Ishikawa (cell line): ENCODE measurements around the gene PRKCZ.

Experiments
- CEBPB ChIP-seq: IDR thresholded peaks from 2 replicates; pipeline ENCODE4 v1.6.1; 2012
- EGR1 ChIP-seq: IDR thresholded peaks from 2 replicates; pipeline ENCODE4 v1.6.1; 2012
- MAX ChIP-seq: IDR thresholded peaks from 2 replicates; pipeline ENCODE4 v1.6.1; 2012
- NFIC ChIP-seq: IDR thresholded peaks from 2 replicates; pipeline ENCODE4 v1.6.1; 2012
- RAD21 ChIP-seq: IDR thresholded peaks from 2 replicates; pipeline ENCODE4 v1.6.1; 2012; ENCODE audit warnings: low read depth

- TF ChIP-seq MAX (no peak), NFIC (no peak), RAD21 (no peak), EGR1 (no peak), CEBPB (no peak)
These were observed 2.5 kb downstream of the PRKCZ start for GRCh38 chr1:2052756-2053155.
